ENCODE measurements around the gene HVCN1.

HVCN1 gene

GRCh38 chr12:110696283-110696682, 7.4 kb upstream of the HVCN1 start:
- DNase-seq: no peak
- Histone ChIP-seq H3K36me3 (no peaks in the 10 kb centered on the region), H3K27me3 (no peaks in the 10 kb centered on the region), H3K9me3 (no peaks in the 10 kb centered on the region), H3K4me3 (ENCODE audit: low read depth, low read length) (no peak overlapping the region), H3K4me1 (peaks cover 24% of the 10 kb centered on the region)
- no peak for TF ChIP-seq CTCF (IDR thresholded peaks at IDR 0.05; ENCODE audit: low read depth, low read length)

GRCh38 chr12:110694330-110694901, 5.5 kb upstream of the HVCN1 start:
- no peak for TF ChIP-seq CTCF (IDR thresholded peaks at IDR 0.05; ENCODE audit: low read depth, low read length)
- Histone ChIP-seq H3K36me3 (no peaks in the 10 kb centered on the region), H3K4me1 (peaks cover 18% of the 10 kb centered on the region), H3K9me3 (no peaks in the 10 kb centered on the region), H3K27me3 (no peaks in the 10 kb centered on the region), H3K4me3 (ENCODE audit: low read depth, low read length) (no peak overlapping the region)
- DNase-seq: peak; percentile 54

GRCh38 chr12:110693731-110694130, 4.8 kb upstream of the HVCN1 start:
- H3K36me3 ChIP-seq: no peaks in the 10 kb centered on the region
- no peak overlapping the region for H3K4me3 ChIP-seq (ENCODE audit: low read depth, low read length)
- peaks cover 12% of the 10 kb centered on the region for H3K4me1 ChIP-seq
- no peaks in the 10 kb centered on the region for H3K9me3 ChIP-seq
- no peak for DNase-seq
- TF ChIP-seq CTCF (IDR thresholded peaks at IDR 0.05; ENCODE audit: low read depth, low read length): no peak
- H3K27me3 ChIP-seq: no peaks in the 10 kb centered on the region

- no peaks in the 10 kb centered on the region for H3K27me3 ChIP-seq
- peaks cover 10% of the 10 kb centered on the region for H3K4me1 ChIP-seq
- H3K4me3 ChIP-seq (ENCODE audit: low read depth, low read length): no peak overlapping the region
- no peak for DNase-seq
- no peaks in the 10 kb centered on the region for H3K9me3 ChIP-seq
- no peak for TF ChIP-seq CTCF (IDR thresholded peaks at IDR 0.05; ENCODE audit: low read depth, low read length)
- no peaks in the 10 kb centered on the region for H3K36me3 ChIP-seq
Observed at GRCh38 chr12:110690127-110690430, 1.2 kb upstream of the HVCN1 start.

- no peak for DNase-seq
- Histone ChIP-seq H3K4me3 (ENCODE audit: low read depth, low read length) (no peak overlapping the region), H3K9me3 (no peaks in the 10 kb centered on the region), H3K27me3 (no peaks in the 10 kb centered on the region), H3K4me1 (peaks cover 6% of the 10 kb centered on the region), H3K36me3 (no peaks in the 10 kb centered on the region)
- TF ChIP-seq CTCF (IDR thresholded peaks at IDR 0.05; ENCODE audit: low read depth, low read length): no peak
Observed at GRCh38 chr12:110689281-110690126, 589 bp upstream of the HVCN1 start.
